NCI-H2107 treated with DMSO at 0.1 percent for 48 hours (cell line): ENCODE results near the gene LRRD1.
"Not testable (repeated sequence)": the region's sequence is repeated elsewhere in the genome, so short reads cannot be mapped to it uniquely, and the experiment has no call there.

Experiments used
- DNase-seq: peaks from one replicate; lab custom pipeline; 2025; ENCODE audit not compliant: unreplicated experiment; lab: John Stamatoyannopoulos, UW

LRRD1 gene

DNA sequence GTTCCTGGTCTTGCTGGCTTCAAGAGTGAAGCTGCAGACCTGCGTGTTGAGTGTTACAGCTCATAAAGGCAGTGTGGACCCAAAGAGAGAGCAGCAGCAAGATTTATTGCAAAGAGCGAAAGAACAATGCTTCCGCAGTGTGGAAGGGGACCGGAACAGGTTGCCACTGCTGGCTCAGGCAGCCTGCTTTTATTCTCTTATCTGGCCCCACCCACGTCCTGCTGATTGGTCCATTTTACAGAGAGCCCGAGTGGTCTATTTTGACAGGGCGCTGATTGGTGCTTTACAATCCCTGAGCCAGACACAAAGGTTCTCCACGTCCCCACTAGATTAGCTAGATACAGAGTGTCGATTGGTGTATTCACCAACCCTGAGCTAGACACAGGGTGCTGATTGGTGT is 36.2 kb downstream of the LRRD1 start:
- DNase-seq: not testable (repeated sequence)

DNA sequence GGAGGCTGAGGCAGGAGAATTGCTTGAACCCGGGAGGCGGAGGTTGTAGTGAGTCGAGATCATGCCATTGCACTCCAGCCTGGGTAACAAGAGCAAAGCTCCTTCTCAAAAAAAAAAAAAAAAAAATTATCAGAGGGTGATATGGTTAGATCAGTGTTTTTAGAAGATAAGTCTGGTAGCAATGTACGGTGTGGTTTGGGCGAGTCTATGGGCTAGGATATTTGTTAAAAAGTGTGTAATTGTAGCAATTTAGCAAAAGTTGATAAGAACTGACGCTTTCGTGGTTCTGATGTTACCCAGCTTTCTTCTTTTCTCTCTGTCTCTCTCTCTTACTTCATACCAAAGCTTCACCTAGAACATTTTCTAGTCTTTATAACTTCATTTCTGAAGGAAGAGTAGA is 37.8 kb downstream of the LRRD1 start:
- DNase-seq: no peak

DNA sequence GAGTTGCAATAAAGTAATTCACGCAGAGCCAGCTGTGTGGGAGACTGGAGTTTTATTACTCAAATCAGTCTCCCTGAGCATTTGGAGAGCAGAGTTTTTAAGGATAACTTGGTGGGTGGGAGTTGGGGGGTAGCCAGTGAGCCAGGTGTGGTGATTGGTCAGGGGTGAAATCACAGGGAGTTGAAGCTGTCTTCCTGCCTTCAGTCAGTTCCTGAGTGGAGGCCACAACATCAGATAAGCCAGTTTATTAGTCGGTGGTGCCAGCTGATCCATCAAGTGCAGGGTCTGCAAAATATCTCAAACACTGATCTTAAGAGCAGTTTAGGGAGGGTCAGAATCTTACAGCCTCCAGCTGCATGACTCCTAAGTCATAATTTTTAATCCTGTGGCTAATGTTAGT is 41.4 kb downstream of the LRRD1 start:
- no peak for DNase-seq

DNA sequence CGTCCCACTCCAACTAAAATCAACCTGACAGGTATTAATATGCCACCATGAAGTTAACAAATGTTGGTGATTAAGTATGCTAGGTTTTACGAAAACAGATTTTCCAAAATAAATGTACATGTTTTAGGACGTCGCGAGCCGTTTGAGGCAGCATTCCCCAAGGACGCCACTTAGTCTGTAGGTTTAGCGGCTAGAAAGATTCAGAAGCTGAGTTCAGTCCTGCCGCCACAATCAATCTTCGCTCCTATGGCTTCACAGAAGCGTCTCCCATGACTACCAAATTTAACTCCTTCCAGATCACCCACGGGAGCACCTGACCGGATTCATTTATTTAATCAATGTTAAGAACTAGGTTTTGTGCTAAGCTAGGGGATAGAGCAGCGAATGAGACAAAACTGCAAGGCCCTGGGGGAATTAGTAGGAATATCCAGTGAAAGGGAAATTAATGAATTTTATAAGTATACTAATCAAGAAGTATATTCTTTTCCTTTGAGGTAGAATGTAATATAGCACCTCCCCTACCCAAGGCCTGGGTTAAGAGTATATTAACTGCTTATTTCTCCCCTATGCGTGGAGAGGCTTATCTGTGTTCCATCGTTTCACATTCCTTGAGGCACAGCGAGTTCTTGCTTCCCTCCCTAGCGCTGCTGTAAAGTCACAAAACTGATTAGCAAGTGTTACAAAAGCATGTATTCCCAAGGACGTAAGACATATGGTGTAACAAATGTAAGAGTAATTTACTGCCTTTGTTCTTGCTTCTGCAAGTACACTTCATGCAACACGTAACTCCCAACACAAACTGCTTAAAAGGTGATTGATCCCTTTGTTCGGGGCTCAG is 43.7 kb downstream of the LRRD1 start:
- peak; percentile 36 for DNase-seq

DNA sequence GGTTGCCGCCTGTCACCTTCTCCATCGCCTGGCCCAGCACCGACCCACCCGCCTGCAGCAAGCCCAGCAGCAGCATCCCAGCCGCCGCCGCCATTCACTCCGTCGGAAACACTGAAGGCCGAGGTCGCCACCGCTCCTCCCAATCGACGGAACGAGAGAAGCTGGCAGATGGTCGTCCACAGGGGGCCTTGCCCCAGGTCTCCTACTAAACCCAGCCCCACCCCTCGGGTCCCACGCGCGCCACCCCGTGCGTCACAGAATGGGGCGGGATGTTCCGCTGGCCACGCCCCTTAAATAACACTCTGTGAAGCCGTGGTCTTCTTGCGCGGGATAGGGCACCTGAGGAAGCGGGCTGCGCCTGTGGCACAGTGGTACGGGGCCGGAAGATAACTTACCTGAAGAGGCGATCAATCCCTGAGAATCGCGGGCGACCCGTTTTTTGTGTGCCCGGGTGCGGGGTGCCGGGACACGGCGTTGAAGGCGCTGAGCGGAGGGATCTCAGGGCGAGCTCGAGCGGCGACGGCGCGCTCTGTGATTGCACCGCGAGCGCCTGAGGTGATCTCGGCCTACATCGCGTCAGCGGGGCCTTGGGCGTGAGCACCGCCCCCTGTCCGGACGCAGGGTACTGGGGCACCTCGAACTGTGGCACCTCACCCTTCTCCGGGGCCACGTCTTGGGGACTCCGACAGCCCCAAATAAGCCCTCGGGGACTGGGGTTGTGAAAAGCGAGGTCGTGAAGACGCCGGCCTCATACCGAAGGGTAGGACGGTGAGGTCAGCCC is 44.5 kb downstream of the LRRD1 start, which contains the start of gene CYP51A1:
TSS of gene CYP51A1 (minus strand) at position 207 of the 781 bp plus-strand sequence. CDS start at position 94, 113 bp downstream.
- DNase-seq: peak; percentile 94

DNA sequence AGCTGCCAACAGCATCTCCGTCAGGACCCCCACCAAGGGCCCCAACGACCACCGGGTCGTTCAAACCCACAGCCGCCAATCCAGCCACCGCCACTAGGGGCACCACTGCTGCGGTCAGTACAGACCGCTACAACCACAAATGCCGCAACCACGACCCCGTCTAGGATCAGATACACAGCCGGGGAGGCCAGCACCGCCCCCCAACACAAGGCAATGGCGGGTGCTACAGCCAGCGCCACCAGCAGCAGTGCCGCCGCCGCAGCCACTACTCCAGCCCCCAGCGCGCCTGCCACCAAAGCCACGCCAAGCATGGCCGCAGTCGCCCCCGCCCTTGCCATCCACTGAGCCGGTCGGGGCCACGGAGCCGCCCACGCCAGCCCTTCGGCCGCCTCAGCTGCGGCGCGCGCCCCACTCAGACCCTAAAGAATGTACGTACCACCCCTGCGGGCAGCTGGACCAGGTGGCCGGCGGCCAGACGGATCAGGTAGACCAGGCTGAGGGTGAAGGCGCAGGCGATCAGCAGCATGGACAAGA is 45.1 kb downstream of the LRRD1 start:
- peak; percentile 68 for DNase-seq

DNA sequence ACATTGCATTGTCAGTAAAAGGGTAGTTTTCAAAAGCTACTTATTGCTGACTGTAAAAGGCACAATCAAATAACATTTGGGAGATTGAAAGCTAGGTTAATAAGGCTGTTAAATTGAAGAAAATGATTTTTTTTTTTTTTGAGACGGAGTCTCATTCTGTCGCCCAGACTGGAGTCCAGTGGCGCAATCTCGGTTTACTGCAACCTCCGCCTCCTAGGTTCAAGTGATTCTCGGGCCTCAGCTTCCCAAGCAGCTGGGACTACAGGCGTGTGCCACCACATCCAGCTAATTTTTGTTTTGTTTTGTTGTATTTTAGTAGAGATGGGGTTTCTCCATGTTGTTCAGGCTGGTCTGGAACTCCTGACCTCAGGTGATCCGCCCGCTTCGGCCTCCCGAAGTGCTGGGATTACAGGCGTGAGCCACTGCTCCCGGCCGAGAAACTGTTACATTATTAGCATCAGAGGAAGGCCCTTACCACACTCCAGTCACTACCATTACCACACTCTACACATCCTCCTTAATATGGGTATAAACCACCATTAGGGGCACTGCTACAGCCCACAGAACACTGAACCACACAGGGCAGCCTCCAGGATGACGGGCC is 45.7 kb downstream of the LRRD1 start:
- DNase-seq: peak; percentile 68

DNA sequence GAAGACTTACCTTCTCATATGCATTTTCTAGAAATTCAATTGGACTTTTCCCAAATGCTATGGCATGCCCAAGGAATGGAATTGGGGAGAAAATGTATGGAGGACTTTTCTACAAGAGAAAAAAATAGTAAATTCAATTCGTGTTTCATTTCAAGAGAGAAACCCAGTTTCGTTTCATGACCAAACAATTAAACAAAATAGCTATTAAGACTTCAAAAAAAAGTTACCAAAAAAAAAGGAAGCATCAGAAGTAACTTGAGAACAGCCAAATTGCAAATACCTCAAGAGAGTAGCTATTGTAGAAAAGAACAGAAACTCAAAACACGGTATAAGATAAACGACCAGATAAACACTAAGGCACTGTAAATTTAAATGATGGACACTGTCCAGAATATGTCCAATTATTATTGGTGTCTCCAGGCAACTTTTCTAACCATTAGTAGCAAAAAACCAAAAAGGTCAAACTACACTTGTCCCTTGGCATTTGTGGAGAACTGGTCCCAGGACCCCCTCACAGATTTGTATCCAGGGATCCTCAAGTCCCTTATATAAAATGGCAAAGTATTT is 47.1 kb downstream of the LRRD1 start:
- no peak for DNase-seq

DNA sequence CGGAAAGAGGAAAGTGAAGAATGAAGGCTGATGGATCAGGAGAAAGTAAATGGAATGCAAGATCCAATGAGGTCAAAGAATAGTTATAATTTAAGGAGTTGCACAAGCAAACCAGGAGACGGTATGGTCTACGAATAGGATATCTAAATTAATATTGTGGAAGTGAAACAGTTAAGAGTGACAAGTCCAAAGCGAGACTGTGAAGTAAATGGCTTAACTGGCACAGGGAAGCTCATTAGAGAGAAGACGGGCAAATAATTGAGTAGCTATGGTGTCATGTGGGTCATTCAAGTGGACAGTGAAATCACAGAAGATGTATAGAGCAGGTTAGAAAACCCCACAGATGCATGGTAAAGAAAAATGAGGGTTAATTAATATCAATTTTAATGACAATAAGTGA is 47.8 kb downstream of the LRRD1 start:
- no peak for DNase-seq

DNA sequence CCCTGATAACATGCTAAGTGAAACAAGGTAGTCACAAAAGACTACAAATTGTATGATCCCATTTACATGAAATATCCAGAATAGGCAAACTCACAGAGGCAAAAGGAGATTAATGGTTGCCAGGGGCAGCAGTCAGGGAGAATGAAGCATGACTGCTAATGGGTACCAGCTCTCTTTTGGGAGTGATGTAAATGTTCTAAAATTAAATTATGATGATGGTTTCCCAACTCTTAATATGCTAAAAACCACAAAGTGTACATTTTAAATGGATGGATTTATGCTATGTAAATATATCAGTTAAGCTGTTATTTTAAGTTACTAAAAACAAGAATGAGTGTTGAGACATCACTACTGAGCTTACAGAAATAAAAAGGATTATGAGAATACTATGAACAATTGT is 57.3 kb downstream of the LRRD1 start:
- DNase-seq: no peak

DNA sequence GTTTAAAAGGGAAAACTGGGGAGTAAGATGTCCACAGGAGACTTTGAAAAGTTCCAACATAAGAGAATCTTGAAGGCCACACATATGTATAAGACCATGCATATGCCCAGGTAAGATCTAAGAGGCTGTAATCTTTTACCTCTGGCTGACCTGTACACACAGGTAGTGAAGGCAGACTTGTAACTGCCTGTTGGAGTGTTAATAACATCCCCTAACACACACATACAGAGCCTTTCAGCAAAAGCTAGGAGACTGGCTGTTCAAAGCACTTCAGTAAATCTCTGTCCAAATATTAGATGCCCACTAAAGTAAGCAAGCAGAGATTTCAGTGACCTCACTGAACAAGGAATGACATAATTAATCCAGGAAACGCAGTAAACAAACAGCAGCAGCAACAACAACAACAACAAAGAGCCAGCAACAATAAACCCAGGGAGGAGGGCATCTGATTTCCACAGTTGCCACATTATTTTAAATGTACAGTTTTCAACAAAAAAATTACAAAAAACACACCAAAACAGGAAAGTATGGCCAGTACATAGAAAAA is 59.7 kb downstream of the LRRD1 start:
- no peak for DNase-seq

DNA sequence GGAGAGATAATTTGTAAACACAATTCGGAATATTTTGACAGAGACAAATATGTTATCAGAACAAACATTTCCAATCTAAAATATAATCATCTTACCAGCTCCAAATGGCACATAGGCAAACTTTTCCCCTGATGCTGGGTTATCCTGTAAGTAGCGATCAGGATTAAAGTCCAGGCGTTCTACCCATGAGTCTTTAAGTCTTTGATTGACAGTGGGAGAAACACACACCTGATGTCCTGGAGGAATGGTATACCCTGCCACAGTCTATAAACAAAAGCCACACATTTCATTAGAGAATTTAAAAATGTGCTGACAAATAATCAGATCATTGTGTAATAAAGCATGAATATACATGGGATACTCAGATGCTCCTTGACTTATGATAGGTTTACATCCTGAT is 62.0 kb downstream of the LRRD1 start:
- no peak for DNase-seq

DNA sequence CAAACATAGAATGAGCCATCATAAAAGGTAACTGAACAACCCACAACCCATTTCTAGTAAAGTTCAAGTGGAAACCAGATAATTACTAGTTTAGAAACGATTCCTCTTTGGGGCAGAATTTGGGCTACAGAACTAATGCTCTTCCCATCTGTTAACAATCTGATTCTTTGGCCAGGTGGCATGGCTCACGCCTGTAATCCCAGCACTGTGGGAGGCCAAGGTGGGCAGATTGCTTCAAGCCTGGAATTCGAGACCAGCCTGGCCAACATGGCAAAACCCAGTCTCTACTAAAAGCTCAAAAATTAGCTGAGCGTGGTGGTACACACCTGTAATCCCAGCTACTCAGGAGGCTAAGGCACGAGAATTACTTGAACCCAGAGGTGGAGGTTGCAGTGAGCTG is 63.1 kb downstream of the LRRD1 start:
- no peak for DNase-seq

DNA sequence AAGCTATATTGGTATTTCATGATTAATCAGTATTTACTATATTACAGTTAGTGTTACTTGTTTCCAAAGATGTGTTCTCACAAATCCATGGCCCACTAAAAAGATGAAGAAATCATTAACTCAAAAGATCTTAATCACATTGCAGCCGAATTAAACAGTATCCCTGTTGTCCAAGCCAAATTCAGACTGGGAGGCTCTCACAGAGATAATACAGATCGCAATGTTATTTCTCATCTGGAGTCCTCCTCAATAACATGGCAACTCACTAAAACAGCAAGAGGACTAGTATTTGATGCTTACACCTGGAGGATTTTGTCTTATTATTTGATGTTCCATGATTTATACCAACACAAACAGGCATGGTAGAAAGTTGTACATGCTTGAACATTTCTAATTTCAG is 68.1 kb downstream of the LRRD1 start:
- no peak for DNase-seq

DNA sequence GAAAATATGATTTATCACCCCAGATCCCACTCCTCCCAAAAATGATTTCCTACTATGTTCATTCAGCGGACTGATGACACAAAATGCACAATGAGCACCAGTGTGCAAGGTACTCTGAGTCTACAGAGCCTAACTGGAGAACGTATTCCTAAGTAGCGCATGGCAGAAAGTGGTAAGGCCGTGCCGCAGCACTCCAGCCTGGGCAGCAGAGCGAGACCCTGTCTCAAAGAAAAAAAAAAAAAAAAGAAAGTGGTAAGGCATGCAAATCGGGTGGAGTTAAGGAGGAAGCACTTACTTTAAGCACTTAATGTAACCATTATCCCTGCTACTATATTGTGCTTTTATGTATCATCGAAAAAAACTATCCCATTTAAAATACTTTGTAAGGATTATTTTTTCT is 70.1 kb downstream of the LRRD1 start:
- DNase-seq: no peak

DNA sequence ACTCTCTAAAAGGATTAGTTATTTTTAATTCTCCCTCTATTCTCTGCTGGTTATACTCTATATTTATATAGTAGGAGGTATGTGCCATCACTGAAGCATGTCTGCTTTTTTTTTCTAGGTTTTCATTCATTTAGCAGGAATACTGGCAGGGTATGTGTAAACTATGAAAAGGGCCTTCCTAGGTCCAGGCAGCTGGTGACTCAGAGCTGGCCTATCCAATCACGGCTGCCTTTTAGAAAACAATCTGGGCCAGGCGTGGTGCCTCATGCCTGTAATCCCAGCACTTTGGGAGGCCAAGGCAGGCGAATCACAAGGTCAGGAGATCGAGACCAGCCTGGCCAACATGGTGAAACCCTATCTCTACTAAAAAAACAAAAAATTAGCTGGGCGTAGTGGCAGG is 76.1 kb downstream of the LRRD1 start:
- not testable (repeated sequence) for DNase-seq

DNA sequence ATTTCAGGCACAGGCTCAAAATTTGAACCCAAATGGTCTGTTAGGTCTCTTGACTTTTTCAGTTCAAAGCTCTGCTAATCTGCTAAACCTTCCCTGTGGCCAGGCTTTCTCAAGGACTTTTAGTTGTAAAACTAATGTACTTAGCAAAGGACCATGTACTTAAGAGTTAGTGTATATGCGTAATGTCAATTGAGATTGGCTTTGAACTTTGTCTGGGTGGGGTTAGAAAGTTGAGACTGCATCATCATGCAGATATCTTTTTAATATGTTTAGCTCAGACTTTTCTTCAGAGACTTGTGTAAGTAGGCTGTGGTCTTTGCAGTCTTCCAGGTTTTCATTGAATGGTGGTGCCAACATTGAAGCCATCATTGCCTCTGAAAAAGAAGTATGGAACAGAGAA is 78.4 kb downstream of the LRRD1 start:
- DNase-seq: no peak

DNA sequence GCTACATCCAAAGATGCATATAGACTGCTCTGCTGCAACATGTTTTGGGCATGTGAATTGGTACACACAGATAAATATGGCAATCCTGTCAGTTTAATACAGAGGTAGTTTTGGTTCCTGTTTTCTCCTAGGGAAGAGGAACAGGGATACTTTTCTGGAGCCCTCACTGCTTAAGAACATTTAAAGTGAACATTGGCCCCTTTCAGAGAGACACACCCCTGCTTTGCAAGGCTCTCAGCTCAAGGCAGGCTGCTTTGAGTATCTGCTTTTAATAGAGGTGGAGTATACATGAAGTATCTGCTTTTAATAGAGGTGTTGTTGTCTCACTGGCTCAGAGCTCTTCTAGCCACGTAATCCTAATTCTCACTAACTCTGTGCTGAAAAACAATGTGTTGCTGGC is 83.6 kb downstream of the LRRD1 start:
- DNase-seq: no peak
